GM12801 (cell line): ENCODE measurements around the gene CFAP69.

ENCODE experiments used
- TF ChIP-seq, protein P1 (sequence below): IDR thresholded peaks from one replicate; pipeline ENCODE4 v1.5.1; 2011; ENCODE audit warnings: control low read depth; ENCODE audit not compliant: insufficient read length; ENCODE audit errors: extremely low read depth

CFAP69 gene

DNA sequence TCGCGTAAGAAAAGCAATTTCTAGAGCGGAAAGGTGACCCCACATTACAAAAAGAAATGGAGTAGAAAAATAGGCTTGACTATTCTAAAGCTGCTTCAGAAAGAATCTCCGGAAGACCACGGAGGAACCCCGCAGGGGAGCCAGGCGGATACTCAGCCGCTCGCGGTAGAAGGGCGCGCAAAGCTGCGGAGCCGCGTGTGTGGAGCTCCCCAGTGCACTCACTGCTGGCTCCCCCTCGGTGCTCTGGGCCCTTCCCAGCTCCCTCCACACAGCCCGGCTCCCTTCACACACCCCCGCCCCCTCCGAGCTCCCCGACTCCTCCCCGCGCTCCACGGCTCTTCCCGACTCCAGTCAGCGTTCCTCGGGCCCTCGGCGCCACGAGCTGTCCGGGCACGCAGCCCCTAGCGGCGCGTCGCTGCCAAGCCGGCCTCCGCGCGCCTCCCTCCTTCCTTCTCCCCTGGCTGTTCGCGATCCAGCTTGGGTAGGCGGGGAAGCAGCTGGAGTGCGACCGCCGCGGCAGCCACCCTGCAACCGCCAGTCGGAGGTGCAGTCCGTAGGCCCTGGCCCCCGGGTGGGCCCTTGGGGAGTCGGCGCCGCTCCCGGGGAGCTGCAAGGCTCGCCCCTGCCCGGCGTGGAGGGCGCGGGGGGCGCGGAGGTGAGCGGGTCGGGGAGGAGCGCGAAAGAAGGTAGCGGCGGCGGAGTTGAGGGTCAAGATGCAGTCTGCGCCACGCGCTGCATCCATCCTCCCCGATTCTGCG is 33.4 kb upstream of the CFAP69 start, which contains the start of gene STEAP2:
Gene STEAP2, plus strand, starts transcription at position 350 of the 758 bp plus-strand sequence. CDS start 13,343 bp downstream, outside the sequence.
- TF ChIP-seq, protein P1, sequence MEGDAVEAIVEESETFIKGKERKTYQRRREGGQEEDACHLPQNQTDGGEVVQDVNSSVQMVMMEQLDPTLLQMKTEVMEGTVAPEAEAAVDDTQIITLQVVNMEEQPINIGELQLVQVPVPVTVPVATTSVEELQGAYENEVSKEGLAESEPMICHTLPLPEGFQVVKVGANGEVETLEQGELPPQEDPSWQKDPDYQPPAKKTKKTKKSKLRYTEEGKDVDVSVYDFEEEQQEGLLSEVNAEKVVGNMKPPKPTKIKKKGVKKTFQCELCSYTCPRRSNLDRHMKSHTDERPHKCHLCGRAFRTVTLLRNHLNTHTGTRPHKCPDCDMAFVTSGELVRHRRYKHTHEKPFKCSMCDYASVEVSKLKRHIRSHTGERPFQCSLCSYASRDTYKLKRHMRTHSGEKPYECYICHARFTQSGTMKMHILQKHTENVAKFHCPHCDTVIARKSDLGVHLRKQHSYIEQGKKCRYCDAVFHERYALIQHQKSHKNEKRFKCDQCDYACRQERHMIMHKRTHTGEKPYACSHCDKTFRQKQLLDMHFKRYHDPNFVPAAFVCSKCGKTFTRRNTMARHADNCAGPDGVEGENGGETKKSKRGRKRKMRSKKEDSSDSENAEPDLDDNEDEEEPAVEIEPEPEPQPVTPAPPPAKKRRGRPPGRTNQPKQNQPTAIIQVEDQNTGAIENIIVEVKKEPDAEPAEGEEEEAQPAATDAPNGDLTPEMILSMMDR: no peak

DNA sequence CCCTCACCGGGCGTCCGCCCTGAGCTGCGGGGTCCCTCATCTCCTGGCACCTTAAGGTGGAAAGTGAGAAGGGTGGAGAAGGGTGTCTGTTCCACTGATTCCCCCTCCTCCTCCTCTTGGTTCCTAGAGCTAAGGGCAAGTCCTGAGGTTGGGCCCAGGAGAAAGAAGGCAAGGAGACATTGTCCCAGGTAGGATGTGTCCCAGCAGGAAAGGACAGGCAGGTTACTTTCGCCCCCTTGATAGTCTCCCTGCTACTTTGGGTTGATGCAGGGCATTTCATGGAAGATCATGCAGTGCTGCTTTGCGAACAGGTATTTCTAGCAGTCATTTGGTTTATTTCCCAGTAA is 32.9 kb upstream of the CFAP69 start:
- TF ChIP-seq, protein P1: no peak

DNA sequence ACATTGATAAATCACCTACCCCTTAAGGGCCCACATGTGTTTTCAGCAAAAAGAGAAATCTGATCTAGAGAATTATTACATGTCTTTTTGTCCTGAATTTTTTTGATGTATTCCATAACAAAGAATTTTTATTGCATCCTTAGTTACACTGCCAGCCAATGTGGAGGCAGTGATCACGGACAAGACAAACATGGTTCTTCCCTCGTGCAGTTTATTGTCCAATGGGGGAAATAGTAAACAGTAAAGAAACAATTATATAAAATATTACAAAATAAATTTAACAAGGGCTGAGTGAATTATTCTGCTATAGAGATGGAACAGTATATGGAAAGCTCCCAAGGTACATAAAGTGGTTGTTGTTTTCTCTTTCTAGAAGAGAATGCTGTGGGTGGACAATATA is 31.5 kb upstream of the CFAP69 start:
- TF ChIP-seq, protein P1: no peak

- TF ChIP-seq, protein P1: no peak
These were observed 28.8 kb upstream of the CFAP69 start for GRCh38 chr7:90216080-90216674.

DNA sequence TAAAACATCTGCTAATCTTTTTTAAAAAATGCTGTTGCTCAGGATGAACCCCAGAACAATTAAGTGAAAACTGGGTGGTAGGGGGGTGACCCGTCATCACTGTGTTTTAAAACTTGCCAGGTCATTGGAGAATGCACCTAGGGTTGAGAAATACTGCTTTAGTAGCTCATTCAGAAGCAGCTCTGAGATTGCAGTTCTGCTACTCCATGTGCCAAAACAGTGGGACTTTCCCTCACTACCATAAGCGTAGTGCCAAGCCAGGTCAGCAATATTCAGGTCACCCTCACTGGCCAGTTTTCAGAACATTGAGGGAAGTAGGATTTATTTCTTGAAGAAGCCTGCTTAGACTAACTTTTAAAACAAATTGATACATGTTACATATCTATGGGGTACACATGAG is 28.2 kb upstream of the CFAP69 start:
- TF ChIP-seq, protein P1: no peak

DNA sequence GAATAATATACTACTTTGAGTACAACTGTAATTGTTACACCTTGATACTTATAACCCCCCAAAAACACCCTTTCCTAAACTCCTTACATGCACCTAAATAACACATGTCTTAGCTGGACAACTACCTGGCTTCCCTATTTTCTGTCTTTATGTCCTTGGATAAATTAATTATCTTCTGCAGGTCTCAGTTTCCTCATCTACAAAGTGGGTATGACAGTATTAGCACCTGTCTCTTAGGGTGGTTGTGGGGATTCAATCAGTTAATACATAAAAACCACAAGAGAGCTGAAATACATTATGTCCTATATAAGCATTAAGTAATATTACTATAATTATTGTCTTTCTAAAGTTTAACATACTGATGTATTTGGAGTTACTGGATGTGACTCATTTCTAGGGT is 22.6 kb upstream of the CFAP69 start:
- TF ChIP-seq, protein P1: no peak

- TF ChIP-seq, protein P1: no peak
These were observed 21.9 kb upstream of the CFAP69 start for GRCh38 chr7:90222811-90223725.
